ENCODE results near the gene LHX3. TPM values are rescaled to one million over a fixed set of nuclear protein-coding genes. Genes with fewer than 3 reads are reported as not detected.

The LHX3 gene
- polyA plus RNA-seq, 1 of the 3 experiments (the other 2 are of a cell fraction): not detected

- TF ChIP-seq FOSL2 (IDR thresholded peaks at IDR 0.05; ENCODE audit: borderline replicate concordance, low read depth): no peak
Measured at GRCh38 chr9:136231478-136232297, 26.8 kb upstream of the LHX3 start (continued).

- H3F3A ChIP-seq (replicated peaks; ENCODE audit: insufficient read depth): peaks cover 4% of the 10 kb centered on the region
- no peaks in the 10 kb centered on the region for H3K9me3 ChIP-seq
- no peaks in the 10 kb centered on the region for H3K9me2 ChIP-seq
- no peak overlapping the region for H2AFZ ChIP-seq (ENCODE audit: low read depth)
- no peak overlapping the region for H3K4me3 ChIP-seq (ENCODE audit: low read depth in 2 of 2, low read length in 1 of 2)
- DNase-seq: no peak
- H3K36me3 ChIP-seq (replicated peaks in 1 of 2; ENCODE audit: control insufficient read depth in 1 of 2, insufficient read depth in 2 of 2, low read length in 1 of 2): peaks cover 0 to 20% of the 10 kb centered on the region in 2 experiments
- TF ChIP-seq FOXJ3 (CRISPR knock-in tag; IDR thresholded peaks at IDR 0.05) (no peak), RXRA (IDR thresholded peaks at IDR 0.05; ENCODE audit: borderline replicate concordance, low read depth) (no peak), MXI1 (IDR thresholded peaks at IDR 0.05; ENCODE audit: low read depth, low read length) (no peak), TAF1 (IDR thresholded peaks at IDR 0.05; ENCODE audit: borderline replicate concordance, low read depth, low read length) (no peak), RAD21 (IDR thresholded peaks at IDR 0.05; ENCODE audit: low read length) (no peak), GATA2 (CRISPR knock-in tag; IDR thresholded peaks at IDR 0.05) (no peak), IRF3 (IDR thresholded peaks at IDR 0.05; ENCODE audit: low read depth, low read length) (no peak), SIN3A (IDR thresholded peaks at IDR 0.05; ENCODE audit: borderline replicate concordance, low read depth, low read length) (no peak), FOSL2 (IDR thresholded peaks at IDR 0.05; ENCODE audit: borderline replicate concordance, low read depth) (no peak), USF1 (IDR thresholded peaks at IDR 0.05; ENCODE audit: borderline replicate concordance, low read depth) (no peak), EZH2phosphoT487 (IDR thresholded peaks at IDR 0.05; ENCODE audit: borderline replicate concordance, low read depth) (no peak), GABPA (IDR thresholded peaks at IDR 0.05; ENCODE audit: low read depth) (no peak), USF2 (IDR thresholded peaks at IDR 0.05; ENCODE audit: borderline replicate concordance, low read depth, low read length) (no peak), REST (IDR thresholded peaks at IDR 0.05; ENCODE audit: low read depth, low read length) (no peak), SMC3 (IDR thresholded peaks at IDR 0.05; ENCODE audit: low read depth, low read length) (no peak)
- no peak overlapping the region for H3K4me2 ChIP-seq
- peaks cover 6% of the 10 kb centered on the region; the same call in 1 of the 2 replicates for H3K79me2 ChIP-seq (ENCODE audit: insufficient read depth)
- H3K4me1 ChIP-seq (ENCODE audit: control insufficient read depth in 1 of 2, insufficient read depth in 2 of 2, low read depth in 1 of 2, low read length in 1 of 2): peaks cover 0 to 11% of the 10 kb centered on the region in 2 experiments; a peak in 1 of 4 replicates
- POLR2A ChIA-PET: no interaction called here
- WGBS (ENCODE audit: low lambda C conversion rate): 97% methylated on average over 9 of the region's 9 CpGs
- H3K27ac ChIP-seq (ENCODE audit: low read depth in 2 of 2, low read length in 1 of 2): no peak overlapping the region
- CTCF ChIA-PET: no interaction called here
- H3K27me3 ChIP-seq (ENCODE audit: insufficient read depth): no peaks in the 10 kb centered on the region
- no peak overlapping the region for H3K9ac ChIP-seq
- peaks cover 40% of the 10 kb centered on the region for H4K20me1 ChIP-seq (ENCODE audit: insufficient read depth)
Measured at GRCh38 chr9:136230773-136231172, 25.8 kb upstream of the LHX3 start.
